HUES6 (cell line): ENCODE measurements around the gene ROPN1B.
"Not testable (repeated sequence)": the region's sequence is repeated elsewhere in the genome, so short reads cannot be mapped to it uniquely, and the experiment has no call there.

Source experiments
- H3K27ac ChIP-seq: 2 replicates; pipeline ENCODE4 v1.7.0; 2013; ENCODE audit warnings: low read depth, mild to moderate bottlenecking, low read length, inconsistent platforms
- H3K27me3 ChIP-seq: 2 replicates; pipeline ENCODE4 v1.6.1; 2013; ENCODE audit warnings: low read length; ENCODE audit not compliant: control insufficient read depth, insufficient read depth
- H3K36me3 ChIP-seq: 2 replicates; pipeline ENCODE4 v1.6.1; 2013; ENCODE audit warnings: low read length; ENCODE audit not compliant: control insufficient read depth, insufficient read depth
- H3K4me1 ChIP-seq: 2 replicates; pipeline ENCODE4 v1.6.1; 2013; ENCODE audit warnings: low read length; ENCODE audit not compliant: control insufficient read depth, insufficient read depth
- H3K4me3 ChIP-seq: 2 replicates; pipeline ENCODE4 v1.5.1; 2013; ENCODE audit warnings: low read depth, low read length
- H3K9ac ChIP-seq: one replicate; pipeline ENCODE4 v1.6.1; 2013; ENCODE audit warnings: mild to moderate bottlenecking, low read length
- H3K9me3 ChIP-seq: 2 replicates; pipeline ENCODE4 v1.6.1; 2013; ENCODE audit warnings: low read depth, low read length; ENCODE audit not compliant: control insufficient read depth, insufficient read depth

The ROPN1B gene

GRCh38 chr3:125959317-125960065, 9.5 kb upstream of the ROPN1B start:
- Histone ChIP-seq H3K4me1 (no peaks in the 10 kb centered on the region), H3K27ac (no peak overlapping the region), H3K36me3 (no peaks in the 10 kb centered on the region), H3K9ac (no peak overlapping the region), H3K9me3 (no peaks in the 10 kb centered on the region), H3K27me3 (peaks cover 29% of the 10 kb centered on the region), H3K4me3 (no peak overlapping the region)

GRCh38 chr3:125960066-125960424, 8.9 kb upstream of the ROPN1B start:
- Histone ChIP-seq H3K27ac (no peak overlapping the region), H3K27me3 (peaks cover 35% of the 10 kb centered on the region), H3K9me3 (no peaks in the 10 kb centered on the region), H3K36me3 (no peaks in the 10 kb centered on the region), H3K4me1 (no peaks in the 10 kb centered on the region), H3K9ac (no peak overlapping the region), H3K4me3 (no peak overlapping the region)

GRCh38 chr3:125960456-125961288, 8.3 kb upstream of the ROPN1B start:
- Histone ChIP-seq H3K9me3 (no peaks in the 10 kb centered on the region), H3K4me1 (no peaks in the 10 kb centered on the region), H3K27ac (no peak overlapping the region), H3K4me3 (no peak overlapping the region), H3K36me3 (no peaks in the 10 kb centered on the region), H3K9ac (no peak overlapping the region), H3K27me3 (peaks cover 41% of the 10 kb centered on the region)

- Histone ChIP-seq H3K4me3 (no peak overlapping the region), H3K27ac (no peak overlapping the region), H3K9me3 (no peaks in the 10 kb centered on the region), H3K36me3 (no peaks in the 10 kb centered on the region), H3K9ac (no peak overlapping the region), H3K4me1 (no peaks in the 10 kb centered on the region), H3K27me3 (peaks cover 47% of the 10 kb centered on the region)
Observed at GRCh38 chr3:125961289-125961589, 7.7 kb upstream of the ROPN1B start.

GRCh38 chr3:125963834-125964233, 5.1 kb upstream of the ROPN1B start:
- H3K4me3 ChIP-seq, H3K9ac ChIP-seq, H3K27ac ChIP-seq, H3K9me3 ChIP-seq, H3K36me3 ChIP-seq, H3K4me1 ChIP-seq: not testable (repeated sequence)
- peaks cover 62% of the 10 kb centered on the region for H3K27me3 ChIP-seq

- H3K36me3 ChIP-seq = no peaks in the 10 kb centered on the region
- H3K27me3 ChIP-seq = peaks cover 71% of the 10 kb centered on the region
- H3K4me1 ChIP-seq = no peaks in the 10 kb centered on the region
- H3K9ac ChIP-seq = no peak overlapping the region
- no peak overlapping the region for H3K27ac ChIP-seq
- H3K9me3 ChIP-seq = no peaks in the 10 kb centered on the region
- no peak overlapping the region for H3K4me3 ChIP-seq
Observed at GRCh38 chr3:125965505-125965904, 3.5 kb upstream of the ROPN1B start.

GRCh38 chr3:125967156-125967555, 1.8 kb upstream of the ROPN1B start:
- no peak overlapping the region for H3K27ac ChIP-seq
- no peak overlapping the region for H3K9ac ChIP-seq
- no peak overlapping the region for H3K4me3 ChIP-seq
- H3K36me3 ChIP-seq = no peaks in the 10 kb centered on the region
- no peaks in the 10 kb centered on the region for H3K9me3 ChIP-seq
- H3K4me1 ChIP-seq = no peaks in the 10 kb centered on the region
- peaks cover 85% of the 10 kb centered on the region for H3K27me3 ChIP-seq

- not testable (repeated sequence) for H3K9ac ChIP-seq, H3K4me1 ChIP-seq, H3K27ac ChIP-seq, H3K4me3 ChIP-seq, H3K36me3 ChIP-seq, H3K9me3 ChIP-seq
- H3K27me3 ChIP-seq = peaks cover 80% of the 10 kb centered on the region
Observed at GRCh38 chr3:125968121-125968520, 857 bp upstream of the ROPN1B start.

GRCh38 chr3:125971997-125972944, 3.3 kb downstream of the ROPN1B start:
- peak overlapping the region; percentile 61 for H3K4me3 ChIP-seq
- not testable (repeated sequence) for H3K4me1 ChIP-seq, H3K27ac ChIP-seq, H3K36me3 ChIP-seq, H3K9ac ChIP-seq, H3K9me3 ChIP-seq
- peaks cover 38% of the 10 kb centered on the region for H3K27me3 ChIP-seq

GRCh38 chr3:125975245-125976002, 6.4 kb downstream of the ROPN1B start:
- not testable (repeated sequence) for H3K4me1 ChIP-seq, H3K36me3 ChIP-seq, H3K9ac ChIP-seq, H3K4me3 ChIP-seq, H3K9me3 ChIP-seq, H3K27ac ChIP-seq
- H3K27me3 ChIP-seq = peaks cover 19% of the 10 kb centered on the region
